DLD1 (cell line): ENCODE measurements around the gene COL17A1.

Source experiments
- in situ Hi-C: cut with HindIII; loops from 2 replicates; pipeline ENCODE4 v1.10.0; 2017; ENCODE audit warnings: low sequenced_read_pairs

Gene COL17A1

DNA sequence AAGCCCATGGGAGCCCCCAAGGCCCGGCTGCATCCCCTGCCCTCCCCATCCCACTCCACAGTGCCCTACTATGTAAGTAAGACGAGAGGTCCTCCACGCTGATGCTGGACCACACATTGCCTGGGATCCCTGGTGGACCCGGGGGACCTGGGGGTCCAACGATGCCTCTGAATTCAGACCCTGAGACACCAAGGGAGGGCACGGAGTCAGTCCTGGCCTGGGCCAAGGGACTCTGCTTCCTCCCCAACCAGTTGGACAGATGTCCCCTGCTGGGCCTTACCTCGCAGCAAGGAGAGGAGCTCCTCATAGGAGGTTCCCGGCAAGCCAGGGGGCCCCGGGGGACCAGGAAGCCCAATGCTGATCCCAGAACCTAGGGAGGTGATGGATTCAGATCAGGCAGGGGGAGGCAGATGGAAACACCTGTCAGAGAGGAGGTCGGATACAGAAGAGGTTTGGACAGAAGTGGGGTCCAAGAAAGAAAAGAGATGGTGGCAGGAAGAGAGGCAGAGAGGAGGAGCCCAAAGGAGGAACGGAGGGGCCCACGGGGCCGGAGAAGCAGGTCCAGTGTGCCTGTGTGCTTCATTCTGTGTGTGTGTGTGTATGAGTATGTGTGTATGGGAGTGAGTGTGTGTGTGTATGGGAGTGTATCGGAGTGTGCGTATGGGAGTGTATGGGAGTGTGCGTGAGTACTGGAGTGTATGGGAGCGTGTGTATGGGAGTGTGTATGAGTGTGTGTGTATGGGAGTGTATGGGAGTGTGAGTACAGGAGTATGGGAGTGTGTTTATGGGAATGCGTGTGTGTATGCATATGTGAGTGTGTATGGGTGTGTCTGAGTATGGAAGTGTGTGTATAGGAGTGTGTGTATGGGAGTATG lies 50.2 kb downstream of the COL17A1 start:
- in situ Hi-C loops = no loop called here

DNA sequence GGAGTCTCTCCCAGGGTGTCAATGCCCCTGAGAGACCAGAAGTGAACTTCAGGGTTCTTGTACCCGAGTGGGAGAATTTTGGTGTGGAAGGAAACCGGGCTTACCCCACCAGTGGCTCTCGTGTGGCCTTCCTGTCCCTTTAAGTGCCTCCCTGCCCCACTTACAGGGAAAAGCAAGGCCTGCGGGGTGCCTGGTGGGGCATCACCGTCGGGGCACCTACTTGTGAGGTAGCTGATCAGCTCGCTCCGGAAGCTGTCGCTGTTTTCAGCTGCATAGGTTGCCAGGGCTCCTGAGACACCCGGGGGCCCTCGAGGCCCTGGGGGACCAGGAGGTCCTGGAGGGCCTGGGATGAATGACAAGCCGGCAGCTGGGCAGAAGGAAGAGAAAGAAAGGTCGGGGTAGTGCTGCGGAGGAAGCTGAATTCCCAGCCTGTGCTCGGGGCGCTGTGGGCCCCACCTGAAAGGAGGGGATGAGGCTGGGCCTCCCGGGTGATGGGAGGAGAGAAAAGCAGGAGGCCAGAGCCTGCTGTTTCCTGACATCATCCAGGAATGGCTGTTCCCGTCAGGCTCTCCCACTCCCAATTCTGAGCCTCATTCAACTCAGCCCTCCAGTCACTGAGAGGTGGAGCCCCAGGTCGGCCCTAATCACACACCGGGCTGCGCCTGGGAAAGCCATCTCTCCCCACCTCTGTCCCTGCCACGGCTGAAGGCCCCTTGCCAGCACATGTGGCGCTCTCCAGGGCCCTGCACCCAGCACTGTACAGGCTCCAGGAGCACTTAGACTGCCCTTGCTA lies 51.1 kb downstream of the COL17A1 start:
- in situ Hi-C loops = no loop called here

DNA sequence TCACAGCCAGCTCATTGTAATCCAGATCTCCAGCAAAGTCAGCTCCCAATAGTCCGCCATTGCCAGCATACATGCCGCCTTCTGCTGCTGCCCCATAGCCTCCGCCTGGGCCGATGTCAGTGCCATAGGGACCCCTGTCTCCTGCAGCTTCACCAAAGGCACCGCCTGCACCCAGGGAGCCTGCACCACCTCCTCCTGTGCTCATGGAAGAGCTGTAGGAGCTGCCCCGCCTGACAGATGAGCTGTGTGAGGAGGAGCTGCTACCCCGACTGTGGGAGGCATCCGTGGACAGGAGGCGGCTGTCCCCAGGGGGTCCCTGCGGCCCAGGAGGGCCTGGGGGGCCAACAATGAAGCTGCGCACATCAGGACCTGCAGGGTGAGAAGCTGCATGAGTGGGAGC lies 51.7 kb downstream of the COL17A1 start:
- in situ Hi-C loops = no loop called here

DNA sequence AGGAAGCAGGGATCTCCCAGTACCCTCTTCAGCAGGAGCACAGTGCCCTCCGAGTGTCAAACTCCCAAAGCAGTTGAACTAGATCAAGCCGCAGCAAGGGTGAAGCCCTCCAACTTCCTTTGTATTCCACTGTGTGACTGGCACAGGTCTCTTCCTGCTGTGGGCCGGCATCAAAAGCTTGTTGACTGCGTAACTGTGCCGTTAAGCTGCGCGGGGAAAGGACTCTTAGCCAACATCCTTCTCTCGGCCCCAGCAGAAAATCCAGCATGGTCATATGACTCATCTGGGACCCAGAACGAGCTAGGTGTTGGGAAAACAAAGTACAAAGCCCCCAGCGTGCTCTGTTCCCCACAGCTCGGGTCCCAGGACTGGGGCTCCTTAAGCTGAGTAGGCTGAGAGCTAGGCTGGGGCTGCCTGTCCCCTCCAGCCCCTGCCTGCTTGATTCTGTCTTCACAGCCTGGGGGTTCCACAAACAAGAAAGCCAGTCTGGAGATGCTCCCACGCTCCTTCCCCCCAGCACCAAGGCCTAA lies 52.2 kb downstream of the COL17A1 start:
- in situ Hi-C loops = no loop called here

DNA sequence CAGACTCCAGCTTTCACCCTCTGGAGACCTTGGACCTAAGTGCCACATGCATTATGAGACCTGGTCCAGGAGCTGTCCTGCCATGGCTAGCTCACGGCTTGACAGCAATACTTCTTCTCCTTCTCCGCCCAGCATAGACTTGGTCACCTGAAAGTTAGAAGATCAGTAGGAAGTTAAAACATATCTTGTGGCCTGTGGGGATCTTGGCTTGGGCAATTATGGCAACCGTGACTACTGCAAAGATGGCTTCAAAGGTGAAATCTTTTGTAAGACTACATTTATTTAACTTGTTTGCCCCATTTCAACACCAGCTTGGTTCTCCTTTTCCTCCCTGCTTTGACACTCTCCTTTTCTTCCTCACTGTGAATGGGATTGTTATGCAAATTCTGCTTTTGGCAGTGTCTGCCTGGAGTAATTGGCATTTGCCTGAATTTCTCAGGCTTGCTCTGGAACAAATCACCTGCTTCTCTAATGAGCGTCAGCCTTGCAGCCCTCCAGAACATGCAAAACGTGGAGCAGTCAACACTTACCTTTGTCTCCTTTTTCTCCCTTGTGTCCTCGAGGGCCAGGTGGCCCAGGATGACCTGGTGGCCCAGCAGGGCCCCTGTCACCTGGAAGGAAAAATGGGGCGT lies 53.4 kb downstream of the COL17A1 start:
- in situ Hi-C loops = no loop called here

DNA sequence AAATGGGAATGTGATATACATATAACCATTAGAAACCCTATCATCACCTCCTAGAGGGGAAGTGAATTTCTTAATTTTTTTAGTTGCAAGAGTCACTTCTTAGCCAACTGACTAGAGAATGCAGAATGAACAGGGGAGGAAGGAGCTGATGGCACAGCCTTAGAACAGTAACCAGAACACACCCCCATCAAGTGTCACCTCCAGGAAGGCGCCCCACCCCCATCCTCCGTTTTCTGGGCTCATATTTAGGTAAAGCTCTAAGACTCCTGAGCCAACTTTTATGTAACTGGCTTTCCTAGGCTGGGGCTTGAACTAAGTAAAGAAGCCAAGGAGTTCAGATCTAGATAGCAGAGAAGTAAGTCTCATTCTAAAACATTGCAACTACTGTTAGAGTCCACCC lies 54.0 kb downstream of the COL17A1 start:
- in situ Hi-C loops = no loop called here

DNA sequence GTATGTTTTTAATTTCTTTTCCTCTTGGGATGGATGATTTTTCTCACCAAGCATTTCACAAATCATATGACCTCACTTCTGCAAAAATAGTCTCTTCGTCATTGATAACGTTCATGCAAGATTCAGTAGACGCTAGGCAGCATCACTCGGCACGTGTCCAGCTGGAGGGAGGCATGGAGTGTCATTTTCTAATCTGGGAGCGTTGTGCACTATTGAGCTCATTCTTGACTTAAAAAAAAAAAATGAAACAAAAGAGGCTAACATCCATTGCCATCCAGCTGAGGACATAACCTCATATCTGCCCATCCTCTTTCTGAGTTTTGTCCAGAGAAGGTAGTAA lies 56.2 kb downstream of the COL17A1 start:
- in situ Hi-C loops = no loop called here

DNA sequence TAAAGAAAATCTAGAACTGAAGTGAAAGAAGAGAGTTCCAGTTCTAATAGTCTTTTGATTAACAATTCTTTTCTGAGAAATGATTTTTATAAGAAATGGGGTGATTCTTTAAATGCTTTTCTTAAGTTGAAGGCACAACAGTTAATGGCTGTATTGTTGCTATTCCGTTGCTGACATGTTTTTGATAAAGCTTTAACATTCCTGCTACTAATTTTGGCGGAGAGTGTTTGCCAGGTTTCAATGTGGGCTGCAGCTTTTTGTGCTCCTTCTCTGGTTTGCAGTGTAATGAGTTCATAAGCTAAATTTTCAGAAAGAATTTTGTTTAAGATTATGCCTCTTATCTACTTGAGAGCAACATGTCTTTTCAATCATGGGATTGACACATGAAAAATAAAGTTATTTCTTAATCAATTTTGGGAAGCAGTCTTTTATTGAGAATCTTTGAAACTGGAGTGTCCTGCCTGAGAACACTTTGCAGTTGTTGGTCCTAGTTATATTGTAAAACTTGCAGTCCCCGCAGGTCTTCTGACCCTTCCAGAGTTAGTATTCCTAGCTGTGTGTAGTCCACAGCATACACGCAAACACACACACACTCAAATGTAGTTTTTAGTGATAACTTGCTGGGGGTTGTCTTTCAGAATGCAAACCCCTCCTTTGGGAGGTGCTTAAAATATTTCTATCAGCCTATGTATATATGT lies 56.7 kb downstream of the COL17A1 start:
- in situ Hi-C loops = no loop called here

DNA sequence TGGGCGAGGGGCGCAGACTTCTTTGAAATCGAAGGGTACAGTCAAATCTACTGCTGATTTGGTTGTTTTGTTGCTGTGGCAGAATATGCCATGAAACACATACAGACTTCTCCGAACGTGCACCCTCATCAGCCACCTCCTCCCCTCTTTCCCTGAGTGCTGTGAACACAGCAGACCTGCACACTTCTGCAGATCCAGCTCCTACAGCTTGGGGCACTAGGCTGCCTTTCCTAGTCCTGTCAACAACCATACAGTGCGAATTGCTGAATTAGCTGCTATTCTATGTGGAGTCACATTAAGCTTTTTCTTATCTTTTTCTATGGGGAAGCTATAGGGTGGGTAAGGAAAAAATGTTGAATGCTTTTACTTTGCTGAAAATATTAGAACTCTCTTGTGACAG lies 57.5 kb downstream of the COL17A1 start:
- in situ Hi-C loops = no loop called here

DNA sequence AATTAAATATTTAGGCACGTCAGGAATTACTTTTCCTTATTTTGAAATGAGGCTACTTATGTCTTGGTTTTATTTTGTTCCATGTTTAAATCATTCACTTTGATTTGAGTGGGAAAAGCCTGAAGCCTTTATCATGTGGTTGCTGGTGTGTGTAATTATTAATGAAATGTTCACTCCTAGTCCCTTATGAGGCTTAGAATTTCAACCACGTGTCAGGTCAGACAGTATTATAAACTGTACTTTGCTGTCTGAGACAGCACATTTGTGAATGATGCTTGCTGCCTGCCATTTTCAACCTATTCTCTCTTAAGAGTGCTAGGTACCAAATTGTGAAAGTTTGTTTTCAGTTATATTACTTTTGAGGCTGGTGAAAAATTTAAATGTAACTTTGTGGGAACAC lies 58.9 kb downstream of the COL17A1 start:
- in situ Hi-C loops = no loop called here

DNA sequence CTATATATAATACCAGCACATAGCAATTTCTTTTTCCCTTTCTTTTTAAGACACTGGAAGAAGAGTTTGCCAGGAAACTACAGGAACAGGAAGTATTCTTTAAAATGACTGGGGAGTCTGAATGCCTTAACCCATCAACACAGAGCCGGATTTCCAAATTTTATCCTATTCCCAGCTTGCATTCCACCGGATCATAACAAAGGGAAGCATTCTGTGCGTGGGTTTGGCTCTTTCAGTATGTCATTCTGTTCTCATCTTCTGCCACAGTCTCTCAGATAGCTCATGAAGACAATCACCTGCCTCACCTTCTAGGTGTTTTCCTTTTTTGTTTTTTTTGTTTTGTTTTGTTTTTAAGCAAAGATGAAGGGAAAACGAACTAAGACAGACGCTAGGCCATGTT lies 60.2 kb downstream of the COL17A1 start:
- in situ Hi-C loops = no loop called here

DNA sequence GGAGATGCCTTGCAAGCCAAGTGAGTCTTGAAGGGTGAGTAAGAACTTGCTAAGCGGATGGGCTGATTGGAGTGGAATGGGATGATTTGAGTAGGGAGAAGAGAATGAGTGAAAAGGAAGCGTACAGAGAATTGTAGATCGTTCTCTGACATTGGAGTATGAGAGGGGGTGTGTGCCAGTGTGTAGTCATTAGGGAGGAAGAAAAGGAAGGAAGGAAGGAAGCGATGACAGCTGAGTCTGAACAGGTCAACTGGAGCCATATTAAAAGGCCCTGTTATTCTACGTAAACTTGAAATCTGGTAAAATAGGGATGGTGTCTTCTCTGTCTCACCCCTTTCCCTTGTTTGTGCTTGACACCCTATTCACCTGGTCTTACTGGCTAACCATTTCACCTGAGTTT lies 63.7 kb downstream of the COL17A1 start:
- in situ Hi-C loops = no loop called here

DNA sequence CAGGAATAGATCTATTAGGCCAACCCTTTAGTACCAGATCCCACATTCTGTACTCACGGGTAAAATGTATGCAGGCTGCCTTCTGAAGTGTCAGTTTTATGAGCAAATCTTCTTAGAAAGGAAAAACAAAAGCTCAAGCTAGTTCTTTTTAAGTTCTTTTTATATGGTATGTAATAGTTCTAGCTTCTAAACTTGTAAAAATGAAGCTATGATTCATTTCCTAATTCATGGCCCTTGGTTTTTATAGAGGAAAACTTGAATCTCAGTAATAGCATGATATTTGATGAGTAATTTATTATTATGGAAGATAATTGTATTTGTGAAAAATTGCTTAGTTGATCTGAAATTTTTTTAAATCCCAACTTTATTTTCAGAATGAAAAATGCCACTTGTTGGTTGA lies 64.4 kb downstream of the COL17A1 start:
- in situ Hi-C loops = no loop called here

DNA sequence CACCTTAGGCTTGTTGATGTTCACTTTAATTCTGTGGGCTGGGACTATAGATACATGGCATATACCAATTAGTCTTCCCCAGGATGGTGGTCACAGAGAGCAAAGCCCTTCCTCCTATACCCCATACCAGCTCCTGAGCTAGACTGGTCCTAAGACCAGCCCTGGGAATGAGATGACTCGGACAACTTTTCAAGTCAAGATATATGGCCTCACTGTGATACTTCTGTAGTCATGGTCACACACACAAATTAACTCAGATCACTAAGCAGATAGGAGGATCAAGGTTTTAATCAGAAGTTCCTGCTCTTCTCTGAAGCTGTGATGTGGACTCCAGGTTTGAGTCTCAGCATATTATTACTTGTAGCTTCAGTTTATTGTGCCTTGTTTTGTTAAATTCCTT lies 65.7 kb downstream of the COL17A1 start:
- in situ Hi-C loops = no loop called here

DNA sequence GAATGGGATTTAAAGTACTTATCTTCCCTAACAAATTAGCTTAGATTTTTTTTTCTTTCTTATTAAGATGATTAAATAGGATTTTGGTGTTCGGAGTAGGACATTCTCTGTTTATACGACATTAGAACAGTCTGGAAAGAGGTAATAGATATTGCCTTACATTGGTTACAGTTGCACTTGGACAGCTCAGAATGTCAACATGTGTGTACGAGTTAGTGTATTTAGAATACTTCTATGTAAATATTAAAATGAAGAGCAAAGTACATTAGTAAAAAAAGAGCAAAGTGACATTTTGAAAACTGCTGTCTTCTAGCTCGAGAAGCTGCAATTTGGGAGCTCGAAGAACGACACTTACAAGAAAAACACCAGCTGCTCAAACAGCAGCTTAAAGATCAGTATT lies 67.2 kb downstream of the COL17A1 start:
- in situ Hi-C loops = no loop called here

DNA sequence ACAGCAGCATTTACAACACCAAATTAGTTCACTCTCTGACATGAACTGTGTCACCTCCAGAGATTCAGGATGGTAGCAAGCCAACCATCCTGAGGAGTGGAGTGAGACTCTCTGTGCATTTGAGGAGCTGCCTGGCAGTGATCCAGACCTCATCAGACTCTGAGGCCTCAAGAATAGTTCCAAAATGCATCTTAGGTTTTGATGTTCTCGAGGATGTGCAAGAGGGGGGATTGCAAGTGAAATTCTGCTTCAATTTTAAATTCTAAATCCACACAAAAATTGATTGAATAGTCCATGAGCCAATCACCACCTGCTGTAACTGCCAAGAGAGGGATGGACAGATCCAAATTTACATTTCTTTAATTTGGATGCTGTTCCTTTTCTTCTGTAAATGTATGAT lies 69.0 kb downstream of the COL17A1 start:
- in situ Hi-C loops = no loop called here

DNA sequence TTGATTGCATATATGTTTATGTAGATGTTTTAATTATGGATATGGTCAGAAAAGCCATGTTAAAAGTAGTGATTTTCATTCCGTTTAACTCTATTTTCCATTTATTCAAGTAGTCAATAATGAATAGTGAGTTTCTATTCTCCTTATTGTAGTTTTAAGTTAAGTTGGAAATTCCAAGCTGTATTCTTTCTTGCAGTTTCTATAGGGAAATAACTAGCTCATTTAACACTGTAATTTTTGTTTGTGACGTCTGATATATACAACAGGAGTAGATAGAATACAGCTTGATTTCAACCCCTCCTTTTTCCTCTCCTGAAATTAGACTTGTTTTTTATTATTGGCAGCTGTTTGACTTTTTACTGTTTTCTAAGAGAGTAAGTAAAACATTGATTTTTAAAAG lies 71.5 kb downstream of the COL17A1 start:
- in situ Hi-C loops = no loop called here

DNA sequence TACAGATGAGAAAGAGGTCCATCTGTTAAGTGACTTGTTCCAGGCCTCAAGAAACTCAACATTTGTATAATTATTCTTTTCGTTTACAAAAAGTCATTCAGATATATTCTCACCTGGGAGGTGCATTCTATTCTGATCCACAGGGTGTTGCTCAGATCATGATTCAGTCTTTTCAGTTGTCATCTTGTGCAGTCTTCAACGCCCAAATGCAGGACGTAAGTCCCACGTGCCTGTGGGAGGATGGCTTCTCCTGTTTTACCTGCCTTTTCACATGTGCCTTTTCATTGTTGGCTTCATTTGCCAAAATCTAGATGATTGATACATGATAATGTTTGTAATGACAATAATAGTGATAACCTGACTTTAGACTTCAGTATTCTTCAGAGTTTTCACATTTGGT lies 72.2 kb downstream of the COL17A1 start:
- in situ Hi-C loops = no loop called here

DNA sequence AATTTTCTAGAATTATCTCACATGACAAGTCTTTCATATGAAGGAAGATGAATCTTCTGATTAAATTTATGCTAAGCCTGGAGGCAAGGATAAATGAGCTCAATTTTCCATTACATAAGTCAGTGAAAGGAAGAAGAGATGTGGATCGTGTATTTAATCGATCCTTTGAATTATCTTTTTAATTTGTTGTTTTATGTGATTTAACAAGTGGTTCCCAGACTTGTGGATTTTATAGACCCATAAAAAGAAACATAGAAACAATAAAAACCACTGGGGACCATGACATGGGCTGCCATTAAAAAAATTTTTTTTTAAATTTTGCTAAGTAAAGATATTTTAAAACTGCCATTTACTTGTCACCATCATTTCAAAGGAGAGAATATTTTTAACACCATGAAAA lies 73.8 kb downstream of the COL17A1 start:
- in situ Hi-C loops = no loop called here

DNA sequence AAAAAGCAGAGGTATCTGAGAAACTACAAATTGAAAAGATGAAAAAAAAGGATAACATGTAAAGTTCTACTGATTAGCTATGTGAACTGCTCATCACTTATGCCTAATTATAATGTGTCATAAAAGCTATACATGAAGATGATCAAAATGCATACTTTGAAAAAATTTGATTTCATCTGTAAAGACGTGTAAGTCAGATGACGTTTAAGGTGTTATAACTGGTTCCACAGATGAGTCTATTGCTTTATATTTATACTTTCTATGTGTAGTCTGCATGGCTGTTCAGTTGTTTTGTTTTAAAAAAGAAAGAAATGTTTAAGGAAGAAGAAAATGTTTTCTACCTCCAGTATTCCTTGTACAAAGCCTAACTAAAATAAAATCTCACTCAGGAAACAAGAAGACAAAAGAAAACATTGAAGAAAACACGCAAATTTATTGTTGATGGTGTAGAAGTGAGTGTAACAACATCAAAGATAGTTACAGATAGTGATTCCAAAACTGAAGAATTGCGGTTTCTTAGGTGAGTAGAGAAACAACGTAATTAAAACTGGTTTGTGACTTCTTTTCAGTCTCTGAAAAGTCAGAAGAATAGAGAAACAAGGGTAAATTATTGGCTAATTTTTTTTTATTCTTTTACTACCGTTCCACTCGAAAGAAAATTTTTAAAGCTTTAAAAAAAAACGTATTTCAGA lies 80.4 kb downstream of the COL17A1 start:
- in situ Hi-C loops = no loop called here
